WTC11 (cell line): ENCODE data around the gene NUP37.

Experiments used
- GABPB1 ChIP-seq: sonication (generic); formaldehyde crosslinking; IDR thresholded peaks from 2 replicates; pipeline ENCODE4 v1.8.1; 2023; ENCODE audit warnings: mild to moderate bottlenecking, missing genetic modification reagents
- IRF2 ChIP-seq: sonication (generic); formaldehyde crosslinking; IDR thresholded peaks from 2 replicates; pipeline ENCODE4 v1.8.0; 2022; ENCODE audit warnings: low read depth, missing genetic modification reagents, borderline replicate concordance
- MXD4 ChIP-seq: fragments of 250-450 bp; sonication (Bioruptor Pico); IDR thresholded peaks from 2 replicates; pipeline ENCODE4 v1.8.0; 2021; ENCODE audit warnings: mild to moderate bottlenecking, moderate library complexity, borderline replicate concordance
- NR2C2 ChIP-seq: sonication (generic); formaldehyde crosslinking; IDR thresholded peaks from 2 replicates; pipeline ENCODE4 v1.8.0; 2022; ENCODE audit warnings: mild to moderate bottlenecking, missing genetic modification reagents
- NR3C1 ChIP-seq: sonication (generic); formaldehyde crosslinking; conservative IDR thresholded peaks from 2 replicates; pipeline ENCODE4 v1.8.1; 2023; ENCODE audit warnings: low read depth, mild to moderate bottlenecking, missing genetic modification reagents
- ZNF423 ChIP-seq: fragments of 250-450 bp; sonication (Bioruptor Pico); IDR thresholded peaks from 2 replicates; pipeline ENCODE4 v2.1.2; 2022; ENCODE audit warnings: mild to moderate bottlenecking, moderate library complexity
- TF ChIP-seq, protein P1 (sequence below): fragments of 200-600 bp; IDR thresholded peaks from 2 replicates; pipeline ENCODE4 v1.8.0; 2022; ENCODE audit warnings: antibody characterized with exemption
- TF ChIP-seq, protein P2 (sequence below): sonication (generic); formaldehyde crosslinking; IDR thresholded peaks from 2 replicates; pipeline ENCODE4 v1.8.0; 2022; ENCODE audit warnings: mild to moderate bottlenecking, missing genetic modification reagents
- TF ChIP-seq, protein P3 (sequence below): sonication (generic); formaldehyde crosslinking; IDR thresholded peaks from 2 replicates; pipeline ENCODE4 v1.8.1; 2023; ENCODE audit warnings: mild to moderate bottlenecking, missing genetic modification reagents, moderate library complexity
- TF ChIP-seq, protein P4 (sequence below): sonication (generic); formaldehyde crosslinking; IDR thresholded peaks from 2 replicates; pipeline ENCODE4 v1.8.0; 2022; ENCODE audit warnings: mild to moderate bottlenecking, missing genetic modification reagents
- TF ChIP-seq, protein P5 (sequence below): sonication (generic); formaldehyde crosslinking; IDR thresholded peaks from 2 replicates; pipeline ENCODE4 v1.8.0; 2022; ENCODE audit warnings: mild to moderate bottlenecking, missing genetic modification reagents
- TF ChIP-seq, protein P6 (sequence below): sonication (generic); formaldehyde crosslinking; IDR thresholded peaks from 2 replicates; pipeline ENCODE4 v1.8.1; 2022; ENCODE audit warnings: mild to moderate bottlenecking, moderate library complexity, missing genetic modification reagents

DNA sequence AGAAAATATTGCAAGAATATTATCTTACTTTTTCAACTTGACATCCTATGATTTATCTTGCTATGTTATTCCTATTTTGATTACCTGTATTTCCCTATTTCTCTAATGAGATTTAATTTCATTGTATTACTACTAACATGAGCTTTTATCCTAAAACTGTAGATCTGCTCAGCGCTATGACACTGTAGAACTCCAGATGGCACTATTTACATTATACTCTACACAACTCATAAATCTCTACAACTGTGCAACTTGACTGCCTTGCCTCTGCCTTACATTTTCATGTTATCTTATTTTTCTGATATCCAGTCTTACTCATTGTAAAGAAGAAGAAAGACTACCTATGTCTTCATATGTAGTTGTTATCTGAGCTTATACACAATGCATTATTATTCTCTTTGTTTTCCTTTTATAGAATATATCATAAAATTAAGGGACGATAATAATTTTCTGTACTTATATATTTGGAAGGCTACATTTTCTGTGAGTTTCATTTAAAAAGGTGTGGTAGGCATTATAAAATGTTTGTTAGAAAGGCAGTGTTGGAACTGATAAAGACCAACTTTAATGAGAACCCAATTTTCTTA is 24.1 kb downstream of the NUP37 start:
- TF ChIP-seq, protein P1, sequence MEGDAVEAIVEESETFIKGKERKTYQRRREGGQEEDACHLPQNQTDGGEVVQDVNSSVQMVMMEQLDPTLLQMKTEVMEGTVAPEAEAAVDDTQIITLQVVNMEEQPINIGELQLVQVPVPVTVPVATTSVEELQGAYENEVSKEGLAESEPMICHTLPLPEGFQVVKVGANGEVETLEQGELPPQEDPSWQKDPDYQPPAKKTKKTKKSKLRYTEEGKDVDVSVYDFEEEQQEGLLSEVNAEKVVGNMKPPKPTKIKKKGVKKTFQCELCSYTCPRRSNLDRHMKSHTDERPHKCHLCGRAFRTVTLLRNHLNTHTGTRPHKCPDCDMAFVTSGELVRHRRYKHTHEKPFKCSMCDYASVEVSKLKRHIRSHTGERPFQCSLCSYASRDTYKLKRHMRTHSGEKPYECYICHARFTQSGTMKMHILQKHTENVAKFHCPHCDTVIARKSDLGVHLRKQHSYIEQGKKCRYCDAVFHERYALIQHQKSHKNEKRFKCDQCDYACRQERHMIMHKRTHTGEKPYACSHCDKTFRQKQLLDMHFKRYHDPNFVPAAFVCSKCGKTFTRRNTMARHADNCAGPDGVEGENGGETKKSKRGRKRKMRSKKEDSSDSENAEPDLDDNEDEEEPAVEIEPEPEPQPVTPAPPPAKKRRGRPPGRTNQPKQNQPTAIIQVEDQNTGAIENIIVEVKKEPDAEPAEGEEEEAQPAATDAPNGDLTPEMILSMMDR: no peak
- TF ChIP-seq, protein P2, sequence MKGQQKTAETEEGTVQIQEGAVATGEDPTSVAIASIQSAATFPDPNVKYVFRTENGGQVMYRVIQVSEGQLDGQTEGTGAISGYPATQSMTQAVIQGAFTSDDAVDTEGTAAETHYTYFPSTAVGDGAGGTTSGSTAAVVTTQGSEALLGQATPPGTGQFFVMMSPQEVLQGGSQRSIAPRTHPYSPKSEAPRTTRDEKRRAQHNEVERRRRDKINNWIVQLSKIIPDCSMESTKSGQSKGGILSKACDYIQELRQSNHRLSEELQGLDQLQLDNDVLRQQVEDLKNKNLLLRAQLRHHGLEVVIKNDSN (CRISPR knock-in tag): no peak
- TF ChIP-seq, protein P3, sequence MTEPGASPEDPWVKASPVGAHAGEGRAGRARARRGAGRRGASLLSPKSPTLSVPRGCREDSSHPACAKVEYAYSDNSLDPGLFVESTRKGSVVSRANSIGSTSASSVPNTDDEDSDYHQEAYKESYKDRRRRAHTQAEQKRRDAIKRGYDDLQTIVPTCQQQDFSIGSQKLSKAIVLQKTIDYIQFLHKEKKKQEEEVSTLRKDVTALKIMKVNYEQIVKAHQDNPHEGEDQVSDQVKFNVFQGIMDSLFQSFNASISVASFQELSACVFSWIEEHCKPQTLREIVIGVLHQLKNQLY (CRISPR knock-in tag): no peak
- TF ChIP-seq, protein P4, sequence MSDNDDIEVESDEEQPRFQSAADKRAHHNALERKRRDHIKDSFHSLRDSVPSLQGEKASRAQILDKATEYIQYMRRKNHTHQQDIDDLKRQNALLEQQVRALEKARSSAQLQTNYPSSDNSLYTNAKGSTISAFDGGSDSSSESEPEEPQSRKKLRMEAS: no peak
- TF ChIP-seq, protein P5, sequence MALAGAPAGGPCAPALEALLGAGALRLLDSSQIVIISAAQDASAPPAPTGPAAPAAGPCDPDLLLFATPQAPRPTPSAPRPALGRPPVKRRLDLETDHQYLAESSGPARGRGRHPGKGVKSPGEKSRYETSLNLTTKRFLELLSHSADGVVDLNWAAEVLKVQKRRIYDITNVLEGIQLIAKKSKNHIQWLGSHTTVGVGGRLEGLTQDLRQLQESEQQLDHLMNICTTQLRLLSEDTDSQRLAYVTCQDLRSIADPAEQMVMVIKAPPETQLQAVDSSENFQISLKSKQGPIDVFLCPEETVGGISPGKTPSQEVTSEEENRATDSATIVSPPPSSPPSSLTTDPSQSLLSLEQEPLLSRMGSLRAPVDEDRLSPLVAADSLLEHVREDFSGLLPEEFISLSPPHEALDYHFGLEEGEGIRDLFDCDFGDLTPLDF: no peak
- TF ChIP-seq MXD4 (CRISPR knock-in tag) (no peak), NR2C2 (CRISPR knock-in tag) (no peak), ZNF423 (no peak), NR3C1 (CRISPR knock-in tag) (no peak), IRF2 (CRISPR knock-in tag) (no peak), GABPB1 (CRISPR knock-in tag) (no peak)
- TF ChIP-seq, protein P6, sequence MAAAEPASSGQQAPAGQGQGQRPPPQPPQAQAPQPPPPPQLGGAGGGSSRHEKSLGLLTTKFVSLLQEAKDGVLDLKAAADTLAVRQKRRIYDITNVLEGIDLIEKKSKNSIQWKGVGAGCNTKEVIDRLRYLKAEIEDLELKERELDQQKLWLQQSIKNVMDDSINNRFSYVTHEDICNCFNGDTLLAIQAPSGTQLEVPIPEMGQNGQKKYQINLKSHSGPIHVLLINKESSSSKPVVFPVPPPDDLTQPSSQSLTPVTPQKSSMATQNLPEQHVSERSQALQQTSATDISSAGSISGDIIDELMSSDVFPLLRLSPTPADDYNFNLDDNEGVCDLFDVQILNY (CRISPR knock-in tag): no peak
